CD1c-positive myeloid dendritic cell (primary cell): Measurements from ENCODE around the gene FAM228B.

Source experiments
- DNase-seq: peaks from one replicate; pipeline ENCODE4 v3.0.0-alpha.2; 2016; ENCODE audit errors: extremely low spot score

The FAM228B gene

GRCh38 chr2:24203787-24204150, 80.5 kb downstream of the FAM228B start:
- DNase-seq = no peak

GRCh38 chr2:24204505-24204904, 81.2 kb downstream of the FAM228B start:
- no peak for DNase-seq

- no peak for DNase-seq
These were observed 81.9 kb downstream of the FAM228B start for GRCh38 chr2:24205131-24205530.

GRCh38 chr2:24206242-24206641, 83.0 kb downstream of the FAM228B start:
- no peak for DNase-seq

GRCh38 chr2:24206714-24207113, 83.4 kb downstream of the FAM228B start:
- no peak for DNase-seq

GRCh38 chr2:24207359-24207758, 84.1 kb downstream of the FAM228B start:
- DNase-seq = no peak

GRCh38 chr2:24208490-24208889, 85.2 kb downstream of the FAM228B start:
- no peak for DNase-seq

- DNase-seq = no peak
These were observed 86.3 kb downstream of the FAM228B start for GRCh38 chr2:24209389-24210105.

GRCh38 chr2:24210106-24210455, 86.8 kb downstream of the FAM228B start:
- DNase-seq = no peak

GRCh38 chr2:24210723-24211122, 87.5 kb downstream of the FAM228B start:
- DNase-seq = no peak

- no peak for DNase-seq
These were observed 88.1 kb downstream of the FAM228B start for GRCh38 chr2:24211408-24211807.

GRCh38 chr2:24214880-24215279, 91.6 kb downstream of the FAM228B start:
- DNase-seq = no peak
